CD4-positive, alpha-beta T cell treated with Interleukin-15 for 4 hours (primary cell): ENCODE results near the gene DYNLRB2.
A peak's percentile ranks its signal among the peaks of the same experiment; 100 is the strongest.

Experiments
- DNase-seq: peaks from one replicate; pipeline ENCODE4 v3.0.0-alpha.2; 2020; ENCODE audit warnings: low spot score

The DYNLRB2 gene

DNA sequence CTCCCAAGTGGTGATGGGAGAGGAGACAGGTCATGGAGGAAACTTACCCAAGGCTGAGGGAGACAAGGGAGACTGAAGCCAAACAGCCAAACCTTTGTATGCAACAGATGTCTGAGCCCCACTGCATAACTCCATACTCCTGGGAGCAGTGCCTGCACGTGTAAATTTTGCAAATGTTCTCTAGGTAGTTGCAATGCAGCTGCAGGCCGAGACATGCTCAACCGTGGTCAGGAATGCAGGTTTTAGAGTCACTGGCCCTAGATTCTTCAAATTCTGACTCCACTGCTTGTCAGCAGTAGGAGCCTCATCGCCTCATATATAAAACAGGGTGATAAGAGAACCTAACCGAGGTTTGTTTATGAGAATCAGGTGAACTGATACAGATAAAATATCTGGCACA, 11.5 kb downstream of the DYNLRB2 start:
- DNase-seq: no peak

DNA sequence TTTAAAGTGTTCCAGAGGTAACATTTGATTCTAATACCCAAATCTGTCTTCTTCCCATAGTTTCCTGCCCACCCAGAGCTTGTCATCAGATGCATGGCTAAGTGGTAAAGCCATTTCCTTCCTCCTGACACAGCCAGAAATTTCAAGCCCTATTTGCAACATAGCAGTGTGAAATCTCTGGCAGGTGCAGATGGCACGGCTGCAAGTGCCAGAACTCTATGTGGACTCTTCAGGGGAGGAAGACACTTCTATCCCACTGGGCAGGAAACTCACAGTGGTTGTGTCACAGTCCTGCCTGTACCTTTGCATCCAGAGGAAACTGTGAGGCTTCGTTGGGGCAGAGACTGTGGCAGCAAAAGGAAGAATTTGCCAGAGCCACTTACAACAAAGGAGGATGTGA, 13.2 kb downstream of the DYNLRB2 start:
- no peak for DNase-seq

DNA sequence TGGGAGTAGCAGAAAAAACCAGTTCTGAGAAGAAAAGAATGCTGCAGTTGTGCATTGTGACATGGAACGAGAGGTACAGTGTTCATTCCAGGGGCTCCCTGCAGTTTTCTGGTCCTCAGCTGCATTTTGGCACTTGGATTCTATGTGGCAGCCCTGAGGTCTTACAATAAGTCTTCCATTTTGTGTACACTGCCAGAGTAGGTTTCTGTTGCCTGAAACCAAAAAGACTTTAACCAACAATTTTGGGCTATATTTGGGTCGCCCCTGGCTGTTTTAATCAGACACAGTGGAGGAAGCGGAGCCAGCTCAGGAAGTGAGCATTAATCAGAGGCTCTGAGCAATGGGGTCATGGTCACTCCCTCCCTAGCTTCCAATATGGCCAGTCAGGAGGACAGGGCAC, 15.7 kb downstream of the DYNLRB2 start:
- DNase-seq: no peak

DNA sequence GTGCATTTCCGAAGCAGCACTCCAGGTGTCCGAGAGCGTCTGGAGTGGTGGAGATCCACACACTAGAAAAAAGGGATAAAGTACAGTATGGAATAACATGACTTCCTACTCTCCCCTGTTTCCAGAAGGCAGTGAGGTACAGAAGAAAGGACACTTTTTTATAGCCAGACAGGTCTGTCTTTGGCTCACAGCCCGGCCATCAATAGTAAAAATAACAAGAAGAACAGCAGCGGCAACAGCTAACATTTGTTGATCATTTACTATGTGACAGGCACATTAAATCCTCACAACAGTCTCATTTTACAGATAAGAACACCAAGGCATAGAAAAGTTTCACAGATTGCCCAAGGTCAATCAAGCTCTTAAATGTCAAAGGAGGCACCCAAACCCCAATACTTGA, 16.2 kb downstream of the DYNLRB2 start:
- DNase-seq: no peak

DNA sequence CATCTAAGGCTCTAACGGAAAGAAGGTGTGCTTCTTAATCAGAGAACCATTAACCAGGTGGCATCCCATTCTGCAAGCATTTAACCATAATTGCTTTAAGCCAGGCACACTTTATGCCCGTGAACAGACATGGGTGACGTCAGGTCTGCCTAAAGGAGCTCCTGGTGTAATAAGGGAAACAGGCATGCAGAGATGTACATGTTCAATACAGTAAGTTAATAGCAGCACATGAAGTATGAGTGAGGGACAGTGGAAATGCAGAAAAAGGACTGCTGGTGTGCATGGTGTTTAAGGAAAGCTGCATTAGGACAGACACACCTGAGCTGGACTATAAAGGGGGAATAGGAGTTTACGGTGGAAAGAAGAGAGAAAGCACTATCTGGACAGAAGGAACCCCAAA, 18.6 kb downstream of the DYNLRB2 start:
- DNase-seq: no peak

- no peak for DNase-seq
Observed at GRCh38 chr16:80563066-80563465, 22.3 kb downstream of the DYNLRB2 start.

- no peak for DNase-seq
Observed at GRCh38 chr16:80564394-80564793, 23.6 kb downstream of the DYNLRB2 start.

DNA sequence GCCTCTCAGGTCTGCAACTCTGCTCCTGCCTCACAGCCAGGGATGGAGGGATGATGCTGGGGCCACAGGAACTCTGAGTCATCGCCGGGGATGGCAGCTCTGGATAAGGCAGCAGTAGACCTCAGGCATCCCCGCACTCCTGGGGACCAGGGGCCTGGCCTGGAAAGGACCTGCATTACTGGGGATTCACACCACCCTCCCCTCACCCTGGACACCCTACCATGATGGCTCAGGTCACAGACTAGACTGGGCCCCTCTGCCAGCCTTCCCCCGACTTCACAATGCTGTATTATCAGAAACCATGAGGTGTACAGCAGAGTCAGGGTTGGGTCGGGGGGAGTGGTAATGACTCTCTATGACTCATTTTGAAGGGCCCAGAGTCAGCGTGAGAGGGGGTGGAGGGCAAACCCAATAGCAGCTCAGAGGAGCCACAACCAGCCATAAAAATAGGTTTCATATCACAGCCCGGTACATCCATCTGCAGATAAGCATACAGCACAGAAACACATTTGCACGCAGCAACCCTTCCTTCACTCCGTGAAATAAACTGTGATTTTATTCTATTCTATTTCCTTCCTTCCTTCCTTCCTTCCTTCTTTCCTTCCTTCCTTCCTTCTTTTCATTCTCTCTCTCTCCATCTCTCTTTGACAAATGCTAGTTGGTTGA, 28.8 kb downstream of the DYNLRB2 start:
- DNase-seq: peak; percentile 74

DNA sequence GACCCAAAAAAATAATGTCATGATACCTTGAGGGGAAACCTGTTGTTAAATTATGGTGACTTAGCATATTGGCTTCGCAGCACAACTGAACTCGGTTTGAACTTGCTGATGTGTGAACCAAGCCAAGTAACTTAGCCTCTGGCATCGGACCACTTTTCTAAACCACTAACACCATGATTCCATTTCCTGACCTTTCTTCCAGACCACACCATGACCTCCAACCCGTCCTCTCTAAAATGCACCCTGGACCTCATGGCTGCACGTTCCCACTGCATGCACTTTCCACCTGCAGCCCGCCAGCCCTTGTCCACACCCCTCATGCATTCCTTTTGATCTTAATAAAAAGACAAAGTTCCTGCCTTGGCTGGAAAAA, 29.3 kb downstream of the DYNLRB2 start:
- DNase-seq: no peak

DNA sequence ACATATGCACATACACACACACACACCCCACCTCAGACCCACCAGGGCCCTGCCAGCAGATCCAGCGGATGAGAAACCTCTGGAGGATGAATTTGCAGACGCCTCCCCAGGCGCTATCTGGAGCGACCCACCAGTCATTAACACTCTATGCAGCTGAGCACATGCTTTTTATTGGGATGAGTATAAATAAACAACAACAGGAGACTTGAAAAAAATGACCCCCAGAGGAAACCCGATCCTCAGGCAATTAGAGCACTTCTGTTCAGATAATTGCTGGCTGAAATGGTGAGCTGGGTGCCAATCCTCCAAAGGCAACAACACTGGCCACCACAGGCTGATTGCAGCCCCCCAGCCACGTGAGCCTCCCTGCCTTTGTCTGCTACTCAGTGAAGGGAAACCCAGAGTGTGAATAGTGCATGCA, 32.9 kb downstream of the DYNLRB2 start:
- DNase-seq: no peak

DNA sequence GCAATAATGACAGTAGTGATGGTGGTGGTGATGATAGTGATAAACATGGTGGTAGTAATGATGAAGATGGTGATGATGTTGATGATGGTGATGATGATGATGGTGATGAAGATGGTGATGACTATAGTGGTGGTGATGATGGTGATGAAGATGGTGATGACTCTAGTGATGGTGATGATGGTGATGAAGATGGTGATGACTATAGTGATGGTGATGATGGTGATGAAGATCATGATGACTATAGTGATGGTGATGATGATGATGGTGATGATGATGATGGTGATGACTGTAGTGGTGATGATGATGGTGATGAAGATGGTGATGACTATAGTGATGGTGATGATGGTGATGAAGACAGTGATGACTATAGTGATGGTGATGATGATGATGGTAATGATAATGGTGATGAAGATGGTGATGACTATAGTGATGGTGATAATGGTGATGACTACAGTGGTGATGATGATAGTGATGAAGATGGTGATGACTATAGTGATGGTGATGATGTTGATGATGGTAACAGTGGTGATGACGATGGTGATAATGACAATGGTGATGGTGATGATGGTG, 35.6 kb downstream of the DYNLRB2 start:
- DNase-seq: no peak

- no peak for DNase-seq
Observed at GRCh38 chr16:80577485-80578280, 36.9 kb downstream of the DYNLRB2 start.

GRCh38 chr16:80580109-80580832, 39.5 kb downstream of the DYNLRB2 start:
- peak; percentile 81 for DNase-seq

DNA sequence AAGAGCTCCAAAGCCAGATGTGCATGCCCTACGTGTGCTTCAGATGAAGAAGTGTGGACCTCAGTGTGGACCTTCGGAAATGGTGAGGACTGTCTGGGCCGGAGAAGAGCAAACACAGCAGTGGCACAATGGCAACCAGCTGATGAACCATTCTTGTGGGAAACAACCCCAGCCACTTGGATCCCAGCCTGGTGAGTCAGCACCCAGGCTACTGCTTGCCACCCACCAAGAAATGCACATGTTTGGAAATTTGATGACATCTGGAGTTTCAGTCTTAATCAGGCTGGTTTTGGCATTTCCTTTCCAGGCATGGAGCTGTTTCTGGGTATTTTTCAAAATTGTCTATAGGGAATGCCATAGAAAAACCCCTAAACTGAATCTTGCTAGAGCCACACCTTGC, 42.7 kb downstream of the DYNLRB2 start:
- no peak for DNase-seq

- no peak for DNase-seq
Observed at GRCh38 chr16:80585764-80586163, 45.0 kb downstream of the DYNLRB2 start.

- DNase-seq: no peak
Observed at GRCh38 chr16:80586476-80586875, 45.7 kb downstream of the DYNLRB2 start.

DNA sequence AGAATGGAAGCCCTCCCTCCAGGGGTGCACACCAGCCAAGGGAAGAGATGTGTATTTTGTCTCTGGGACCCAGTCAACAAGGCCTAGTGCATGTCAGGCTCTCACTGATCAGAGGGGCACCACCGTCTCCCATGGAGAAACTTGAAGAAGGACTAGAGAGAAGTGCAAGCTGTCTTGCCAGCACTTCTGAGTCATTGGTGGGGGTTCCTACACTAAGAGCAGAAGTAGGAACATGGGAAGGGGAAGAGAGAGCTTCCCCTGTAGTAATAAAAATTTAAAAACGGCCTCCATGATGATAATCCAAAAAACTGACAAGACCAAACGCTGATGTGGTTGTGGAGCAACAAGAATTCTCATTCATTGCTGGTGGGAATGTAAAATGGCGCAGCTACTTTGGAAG, 46.3 kb downstream of the DYNLRB2 start:
- DNase-seq: no peak

DNA sequence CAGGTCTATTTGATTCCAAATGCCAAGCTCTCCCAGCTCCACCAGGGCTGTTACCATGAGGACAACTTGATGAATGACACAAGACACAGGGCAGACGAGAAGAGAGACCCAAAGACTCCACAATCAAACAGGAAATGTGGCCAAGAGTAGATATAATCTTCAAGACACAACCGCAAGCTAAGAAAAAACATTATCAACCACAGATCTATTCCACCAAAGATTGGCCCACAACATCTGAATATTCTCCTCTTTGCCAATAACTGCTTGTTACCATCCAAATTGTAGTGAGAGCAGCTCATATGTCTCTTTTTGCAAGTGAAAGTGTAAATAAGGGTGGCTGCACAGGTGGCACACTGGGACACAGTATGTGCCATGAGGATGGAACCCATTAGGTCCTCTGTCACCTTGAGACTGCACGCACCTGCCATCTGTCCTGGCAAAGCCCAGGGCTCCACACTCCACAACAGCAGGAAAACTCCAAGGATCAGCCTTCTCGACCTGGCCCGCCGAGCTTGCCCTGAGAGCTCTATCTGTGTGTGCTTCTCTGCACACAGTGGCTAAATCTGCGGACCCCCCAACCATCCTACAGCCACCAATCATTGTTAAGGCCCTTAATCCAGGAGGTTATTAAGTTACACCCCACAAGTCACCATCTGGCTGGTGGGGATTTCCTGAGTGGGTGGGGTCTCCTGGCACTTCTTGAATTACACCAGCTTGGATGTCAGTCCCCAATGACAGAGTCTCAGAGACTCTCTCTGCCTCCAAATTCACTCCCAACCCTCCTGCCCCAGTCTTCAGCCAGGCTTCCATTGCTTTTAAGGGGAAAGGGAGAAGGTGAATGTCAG, 50.5 kb downstream of the DYNLRB2 start:
- peak; percentile 63 for DNase-seq

DNA sequence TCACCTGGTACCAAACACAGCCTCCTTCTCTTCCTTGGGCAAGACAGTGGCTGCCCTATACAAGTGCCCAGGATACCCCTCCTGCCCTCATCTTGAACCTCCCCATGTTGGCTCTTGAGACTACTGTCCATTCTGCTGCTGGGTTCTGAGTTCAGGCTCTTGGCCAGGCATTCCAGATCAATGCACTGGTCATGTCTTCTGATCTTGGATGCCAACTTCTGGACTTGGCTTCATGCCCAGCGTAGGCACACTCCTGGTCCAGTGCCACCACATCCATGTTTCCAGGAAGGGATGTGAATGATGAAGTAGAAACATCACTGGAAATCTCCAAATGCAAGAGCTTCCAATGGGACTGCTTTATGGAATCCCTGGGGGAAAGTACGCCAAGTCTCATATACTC, 51.5 kb downstream of the DYNLRB2 start:
- DNase-seq: no peak

GRCh38 chr16:80594756-80595155, 54.0 kb downstream of the DYNLRB2 start:
- no peak for DNase-seq

- DNase-seq: no peak
Observed at GRCh38 chr16:80596507-80597207, 55.9 kb downstream of the DYNLRB2 start.
